ENCODE results near the gene RTN4RL1. TPM values are rescaled to one million over a fixed set of nuclear protein-coding genes. Genes with fewer than 3 reads are reported as not detected.

The RTN4RL1 gene
- total RNA-seq, 4 donors from 2014 or later = 7.3 to 12.6 (median 7.8) TPM

- no peaks in the 10 kb centered on the region for H3K36me3 ChIP-seq
These were observed 73.2 kb downstream of the RTN4RL1 start for GRCh38 chr17:1951920-1952319.

DNA sequence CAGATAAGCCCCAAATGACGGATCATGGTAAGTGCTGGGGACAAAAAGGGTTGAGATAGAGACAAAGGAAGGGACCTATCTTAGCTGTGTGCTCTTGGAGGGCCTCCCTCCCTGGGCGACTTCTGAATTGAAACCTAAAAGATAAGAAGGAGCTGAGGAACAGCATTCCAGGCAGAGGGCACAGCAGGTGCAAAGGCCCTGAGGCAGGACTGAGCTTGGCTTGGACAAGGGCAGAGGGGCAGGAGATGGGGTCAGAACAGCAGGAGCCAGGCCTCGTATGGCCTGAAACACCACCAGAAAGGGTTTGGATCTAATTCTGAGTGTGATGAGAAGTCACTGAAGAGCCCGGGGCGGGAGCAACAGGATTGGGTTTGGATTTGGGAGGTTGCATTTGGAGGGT lies 75.4 kb downstream of the RTN4RL1 start:
- 83 to 84% methylated on average over 5 of the region's 5 CpGs for WGBS, 2 donors
- H3K27me3 ChIP-seq = peaks cover 0 to 6% of the 10 kb centered on the region in 2 donors
- no peaks in the 10 kb centered on the region for H3K9me3 ChIP-seq
- H3K36me3 ChIP-seq = no peaks in the 10 kb centered on the region
- TF ChIP-seq CTCF (IDR thresholded peaks at IDR 0.05) = no peak
- no peak for TF ChIP-seq POLR2A (IDR thresholded peaks at IDR 0.05)
- no peak for TF ChIP-seq EP300 (IDR thresholded peaks at IDR 0.05)
- DNase-seq (ENCODE audit: low spot score in 2 of 2) = no peak
- H3K27ac ChIP-seq = no peak overlapping the region
- no peaks in the 10 kb centered on the region for H3K4me1 ChIP-seq
- no peak overlapping the region for H3K4me3 ChIP-seq

More at GRCh38 chr17:1951920-1952319, 73.2 kb downstream of the RTN4RL1 start:
- no peaks in the 10 kb centered on the region for H3K9me3 ChIP-seq
- no peak overlapping the region for H3K4me3 ChIP-seq
- DNase-seq (ENCODE audit: low spot score in 2 of 2) = no peak
- H3K4me1 ChIP-seq = no peaks in the 10 kb centered on the region
- no peak for TF ChIP-seq EP300 (IDR thresholded peaks at IDR 0.05)
- no peak for TF ChIP-seq CTCF (IDR thresholded peaks at IDR 0.05)
- no peak for TF ChIP-seq POLR2A (IDR thresholded peaks at IDR 0.05)
- no peak overlapping the region for H3K27ac ChIP-seq
- H3K27me3 ChIP-seq = peaks cover 0 to 6% of the 10 kb centered on the region in 2 donors
- WGBS, 2 donors = 54 to 63% methylated on average over 12 of the region's 12 CpGs

DNA sequence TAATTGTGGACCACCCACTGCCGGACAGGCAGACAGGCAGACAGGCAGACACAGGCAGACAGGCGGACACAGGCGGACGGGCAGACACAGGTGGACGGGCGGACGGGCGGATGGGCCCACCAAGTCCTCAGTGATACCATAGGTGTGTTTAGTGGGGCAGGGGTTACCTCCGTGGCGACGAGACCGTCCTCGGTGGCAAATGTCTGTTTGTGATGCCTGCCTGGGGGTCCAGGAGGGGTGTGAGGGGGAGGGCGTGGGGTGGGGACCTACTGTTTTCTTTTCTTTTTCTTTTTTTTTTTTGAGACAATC lies 76.7 kb downstream of the RTN4RL1 start:
- WGBS, 2 donors = 88% methylated on average over 14 of the region's 14 CpGs
- no peak overlapping the region for H3K27ac ChIP-seq
- no peaks in the 10 kb centered on the region for H3K36me3 ChIP-seq
- H3K9me3 ChIP-seq = no peaks in the 10 kb centered on the region
- TF ChIP-seq EP300 (IDR thresholded peaks at IDR 0.05) = no peak
- no peak for TF ChIP-seq CTCF (IDR thresholded peaks at IDR 0.05)
- no peak for TF ChIP-seq POLR2A (IDR thresholded peaks at IDR 0.05)
- H3K4me3 ChIP-seq = no peak overlapping the region
- peaks cover 0 to 6% of the 10 kb centered on the region in 2 donors for H3K27me3 ChIP-seq
- no peaks in the 10 kb centered on the region for H3K4me1 ChIP-seq
- no peak for DNase-seq (ENCODE audit: low spot score in 2 of 2)

DNA sequence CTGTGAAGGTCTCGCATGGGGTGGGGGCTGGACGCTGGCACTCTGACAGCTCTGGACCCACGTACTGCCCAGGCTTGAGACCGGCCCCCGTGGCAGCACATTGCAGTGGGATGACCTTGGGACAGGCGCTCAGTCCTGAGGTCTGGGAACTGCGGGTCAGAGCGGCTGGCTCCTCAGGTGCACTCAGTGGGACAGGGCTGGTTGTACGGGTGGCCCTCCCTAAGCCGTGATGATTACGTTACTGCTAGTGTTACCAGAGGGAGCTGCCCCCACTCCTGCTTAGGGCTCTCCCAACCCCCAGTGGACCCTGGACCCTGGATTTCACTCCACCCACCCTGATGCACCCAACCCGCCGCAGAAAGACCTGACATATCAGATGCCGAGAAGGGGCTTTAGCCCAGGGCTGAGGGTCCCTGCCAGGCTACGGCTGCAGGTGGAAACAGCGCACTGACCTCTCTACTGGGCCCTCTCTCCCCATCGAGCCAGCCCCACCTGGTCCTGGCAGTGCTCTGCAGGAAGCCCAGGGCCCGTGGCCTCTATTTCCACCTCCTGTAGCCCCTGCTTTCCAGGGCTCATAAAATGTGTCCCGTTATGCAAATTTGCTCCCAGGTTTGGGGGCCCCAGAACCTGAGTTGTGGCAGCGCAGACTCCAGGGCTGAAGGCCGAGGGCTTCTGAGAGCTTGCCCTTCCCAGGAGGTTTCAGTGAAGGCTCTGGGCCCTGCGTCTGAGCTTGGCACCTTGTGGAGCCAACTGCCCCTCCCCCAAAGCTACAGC lies 77.2 kb downstream of the RTN4RL1 start:
- H3K9me3 ChIP-seq = no peaks in the 10 kb centered on the region
- WGBS, 2 donors = 71 to 72% methylated on average over 12 to 19 of the region's 22 CpGs
- no peak overlapping the region for H3K4me3 ChIP-seq
- no peaks in the 10 kb centered on the region for H3K36me3 ChIP-seq
- no peak for TF ChIP-seq EP300 (IDR thresholded peaks at IDR 0.05)
- TF ChIP-seq POLR2A (IDR thresholded peaks at IDR 0.05) = no peak
- TF ChIP-seq CTCF (IDR thresholded peaks at IDR 0.05) = no peak
- peaks cover 0 to 6% of the 10 kb centered on the region in 2 donors for H3K27me3 ChIP-seq
- H3K27ac ChIP-seq = no peak overlapping the region
- no peak for DNase-seq (ENCODE audit: low spot score in 2 of 2)
- no peaks in the 10 kb centered on the region for H3K4me1 ChIP-seq

DNA sequence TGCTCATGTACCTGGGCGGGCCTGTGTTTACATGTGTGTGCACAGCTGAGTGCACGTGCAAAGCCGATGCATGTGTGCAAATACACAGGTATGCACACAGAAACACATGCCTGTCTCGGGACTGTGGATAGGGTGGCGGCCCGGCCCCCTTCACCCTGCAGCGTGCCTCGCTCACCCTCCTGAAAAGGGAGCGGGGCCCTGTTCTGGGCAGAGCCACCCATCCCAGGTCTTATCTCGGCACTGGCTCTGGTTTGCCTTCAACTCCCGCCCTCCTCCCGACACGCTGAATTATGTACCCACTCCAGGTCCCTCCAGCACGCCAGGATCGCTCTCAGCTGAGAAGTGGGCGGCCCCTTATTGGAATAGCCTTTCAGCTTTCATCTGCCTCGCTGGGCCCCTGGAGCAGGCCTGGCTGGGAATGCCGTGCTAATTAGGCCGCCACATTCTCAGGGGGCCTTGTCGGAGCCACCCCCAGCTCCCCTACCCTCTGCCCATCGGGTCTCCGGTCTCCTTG lies 77.8 kb downstream of the RTN4RL1 start:
- Histone ChIP-seq H3K4me3 (no peak overlapping the region), H3K27me3 (peaks cover 0 to 6% of the 10 kb centered on the region in 2 donors), H3K4me1 (no peaks in the 10 kb centered on the region), H3K27ac (no peak overlapping the region), H3K9me3 (no peaks in the 10 kb centered on the region), H3K36me3 (no peaks in the 10 kb centered on the region)
- 62 to 70% methylated on average over 22 of the region's 22 CpGs for WGBS, 2 donors
- no peak for DNase-seq (ENCODE audit: low spot score in 2 of 2)
- no peak for TF ChIP-seq EP300 (IDR thresholded peaks at IDR 0.05)

All from tibial nerve (tissue), 4 donors.